GM18511 (cell line): ENCODE measurements around the gene PVALB.

Source experiments
- ATAC-seq: cut with Tn5 transposase; IDR thresholded peaks from one replicate; pipeline ENCODE4 v1.9.1; 2021; ENCODE audit warnings: mild to moderate bottlenecking, moderate library complexity; ENCODE audit not compliant: unreplicated experiment

Gene PVALB

DNA sequence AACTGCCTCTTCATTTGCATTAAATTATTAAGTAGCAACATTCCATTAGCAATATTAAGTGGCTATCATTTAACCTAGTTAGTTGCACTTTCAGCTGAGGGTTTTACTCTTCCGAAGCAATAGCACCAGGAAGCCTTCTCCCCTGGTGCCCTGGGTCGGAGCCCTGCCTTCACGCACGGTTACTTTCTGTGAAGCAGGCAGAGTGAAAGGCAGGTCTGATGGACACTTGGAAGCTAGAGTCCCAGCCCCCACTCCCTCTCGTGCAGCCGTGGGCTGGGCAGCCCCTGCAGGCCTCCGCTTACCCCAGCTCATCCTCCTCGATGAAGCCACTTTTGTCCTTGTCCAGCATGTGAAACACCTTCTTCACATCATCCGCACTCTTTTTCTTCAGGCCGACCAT lies 2.0 kb downstream of the PVALB start:
- no peak for ATAC-seq

DNA sequence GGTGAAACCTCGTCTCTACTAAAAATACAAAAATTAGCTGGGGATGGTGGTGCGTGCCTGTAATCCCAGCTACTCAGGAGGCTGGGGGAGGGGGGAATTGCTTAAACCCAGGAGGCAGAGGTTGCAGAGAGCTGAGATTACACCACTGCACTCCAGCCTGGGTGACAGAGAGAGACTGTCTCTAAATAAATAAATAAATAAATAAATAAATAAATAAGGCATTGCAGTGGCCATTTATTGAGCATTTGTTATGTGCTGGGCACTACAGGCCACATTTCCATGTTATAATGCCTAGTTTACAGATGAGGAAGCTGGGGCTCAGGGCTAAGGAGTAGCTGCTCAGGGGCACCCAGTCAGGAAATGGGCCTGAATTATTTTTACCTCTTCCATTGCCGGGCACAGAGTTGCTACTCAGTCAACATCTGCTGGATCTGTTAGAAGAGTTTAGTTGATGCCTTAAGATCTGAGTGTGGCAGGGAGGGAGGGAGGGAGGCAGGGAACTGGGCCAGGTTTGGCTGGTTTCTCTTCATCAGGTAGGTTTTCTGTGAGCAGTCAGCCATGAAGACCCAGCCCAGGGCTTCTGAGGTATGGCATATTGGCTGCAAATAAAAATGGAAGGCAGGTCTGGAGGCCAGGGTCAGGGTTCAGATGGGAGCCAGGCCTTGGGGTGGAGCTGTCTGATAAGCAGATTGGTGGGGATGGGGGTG lies 5.6 kb downstream of the PVALB start:
- ATAC-seq, result no peak

DNA sequence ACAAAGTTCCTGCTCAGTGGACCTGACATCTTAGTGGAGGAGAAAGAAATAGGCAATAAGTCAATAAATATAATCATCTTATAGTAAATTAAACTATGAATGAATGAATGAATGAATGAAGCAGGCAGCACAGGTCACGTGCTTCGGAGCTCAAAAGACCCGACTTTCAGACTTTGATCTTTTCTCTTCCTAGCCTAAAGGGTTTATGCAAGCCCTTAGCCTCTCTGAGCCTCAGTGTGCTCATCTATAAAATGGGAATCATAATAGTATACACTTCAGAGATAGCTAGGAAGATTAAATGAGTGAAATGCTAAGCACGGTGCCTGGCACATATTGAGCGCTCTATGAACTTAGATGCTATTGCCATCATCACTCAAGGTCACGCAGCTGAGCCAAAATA lies 7.5 kb downstream of the PVALB start:
- ATAC-seq, result no peak

DNA sequence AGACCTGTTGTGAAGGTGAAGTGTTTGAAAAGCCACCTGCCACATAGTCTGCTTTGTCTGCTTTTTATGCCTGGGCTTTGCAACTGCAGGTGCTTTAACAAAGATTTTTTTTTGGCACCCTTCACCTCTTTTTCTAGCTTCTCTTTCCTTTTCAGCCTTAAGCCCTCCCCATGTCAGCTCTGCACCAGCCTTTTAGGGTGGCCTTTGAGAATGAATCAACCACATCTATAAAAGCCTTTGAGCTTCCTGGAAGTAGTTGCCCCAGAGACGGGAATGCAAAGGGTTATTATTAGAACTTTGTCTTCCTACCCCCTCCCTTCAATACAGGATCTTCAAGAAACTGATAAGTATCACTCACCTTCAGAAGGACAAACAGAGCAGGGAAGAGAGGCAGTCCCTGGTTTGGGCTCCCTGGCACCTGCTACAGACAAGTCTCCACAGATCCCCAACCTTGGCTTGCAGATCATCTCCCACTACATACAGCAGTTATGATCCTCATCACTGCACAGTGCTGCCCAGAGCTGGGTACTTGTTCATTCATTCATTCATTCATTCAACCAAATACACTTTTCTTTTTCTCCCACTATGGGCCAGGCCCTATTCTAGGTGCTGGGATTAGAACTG lies 8.0 kb downstream of the PVALB start:
- ATAC-seq, result no peak

DNA sequence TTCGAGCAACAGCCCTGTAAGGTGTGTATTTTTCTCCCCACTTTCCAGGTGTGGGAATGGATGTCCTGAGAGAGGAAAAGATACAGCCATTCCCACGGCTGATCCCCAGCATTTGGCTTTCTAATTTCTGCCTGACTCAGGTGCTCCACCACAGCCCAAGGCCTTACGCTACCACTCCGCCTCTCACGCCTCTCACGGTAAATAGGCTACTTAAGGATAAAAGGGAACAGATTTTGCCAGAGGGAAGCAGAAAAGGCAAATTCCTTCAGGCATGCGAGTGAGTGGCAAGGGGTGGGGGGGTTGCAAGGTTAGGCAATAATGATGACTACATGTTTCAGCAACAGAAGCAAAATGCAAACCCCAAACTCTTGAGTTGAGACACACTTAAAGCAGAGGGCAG lies 9.2 kb downstream of the PVALB start:
- no peak for ATAC-seq

DNA sequence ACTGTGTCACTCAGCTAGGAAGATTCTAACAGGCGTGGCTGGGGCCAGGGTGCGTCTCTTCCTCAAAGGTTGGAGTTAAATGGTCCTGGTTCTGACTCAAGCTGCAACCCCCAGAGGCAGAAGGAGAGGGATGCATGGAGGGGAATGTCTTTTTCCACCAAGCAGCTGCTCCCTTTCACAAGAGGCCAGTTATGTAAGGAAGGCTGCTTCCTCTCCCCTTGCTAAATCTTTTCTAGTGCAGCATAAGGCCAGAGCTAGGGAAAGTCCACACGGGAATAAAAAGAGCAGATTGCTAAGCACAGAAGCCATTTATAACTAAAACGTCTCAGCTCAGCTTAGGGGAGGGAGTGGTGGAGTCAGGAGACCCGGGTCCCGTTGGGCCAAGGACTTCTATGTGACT lies 10.0 kb downstream of the PVALB start:
- no peak for ATAC-seq

DNA sequence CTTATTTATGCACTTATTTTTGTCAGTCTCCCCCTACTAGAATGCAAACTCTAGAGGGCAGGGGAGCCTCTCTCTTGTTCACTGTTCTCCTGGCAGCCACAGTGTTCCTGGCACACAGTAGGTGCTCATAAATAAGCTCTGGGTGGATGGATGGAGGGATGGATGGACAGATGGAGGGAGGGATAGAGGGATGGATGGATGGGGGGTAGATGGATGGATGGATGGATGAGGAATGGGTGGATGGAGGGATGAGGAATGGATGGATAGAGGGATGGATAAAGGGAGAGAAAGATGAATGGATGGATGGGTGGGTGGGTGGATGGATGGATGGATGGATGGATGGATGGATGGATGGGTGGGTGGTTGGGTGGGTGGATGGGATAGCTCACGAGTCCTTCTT lies 13.5 kb downstream of the PVALB start:
- no peak for ATAC-seq

DNA sequence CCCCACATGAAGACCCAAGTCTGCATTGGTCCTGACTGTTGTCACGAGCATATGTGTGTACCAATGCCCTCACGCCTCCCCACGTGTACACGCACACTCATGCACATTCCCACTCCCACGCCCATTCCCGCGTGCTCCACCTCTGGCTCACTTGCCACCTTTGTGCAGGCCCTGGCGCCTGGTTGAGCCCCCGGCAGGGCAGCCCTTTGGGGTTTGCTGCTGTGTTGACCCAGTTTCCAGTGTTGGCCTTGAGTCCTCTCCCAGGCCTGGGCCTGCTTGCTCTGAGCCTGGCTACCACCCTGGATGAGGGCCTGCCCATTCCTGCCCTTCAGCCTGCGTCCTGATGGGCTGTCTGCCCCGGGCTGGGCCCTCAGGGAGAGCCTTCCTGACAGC lies 18.2 kb downstream of the PVALB start:
- no peak for ATAC-seq

DNA sequence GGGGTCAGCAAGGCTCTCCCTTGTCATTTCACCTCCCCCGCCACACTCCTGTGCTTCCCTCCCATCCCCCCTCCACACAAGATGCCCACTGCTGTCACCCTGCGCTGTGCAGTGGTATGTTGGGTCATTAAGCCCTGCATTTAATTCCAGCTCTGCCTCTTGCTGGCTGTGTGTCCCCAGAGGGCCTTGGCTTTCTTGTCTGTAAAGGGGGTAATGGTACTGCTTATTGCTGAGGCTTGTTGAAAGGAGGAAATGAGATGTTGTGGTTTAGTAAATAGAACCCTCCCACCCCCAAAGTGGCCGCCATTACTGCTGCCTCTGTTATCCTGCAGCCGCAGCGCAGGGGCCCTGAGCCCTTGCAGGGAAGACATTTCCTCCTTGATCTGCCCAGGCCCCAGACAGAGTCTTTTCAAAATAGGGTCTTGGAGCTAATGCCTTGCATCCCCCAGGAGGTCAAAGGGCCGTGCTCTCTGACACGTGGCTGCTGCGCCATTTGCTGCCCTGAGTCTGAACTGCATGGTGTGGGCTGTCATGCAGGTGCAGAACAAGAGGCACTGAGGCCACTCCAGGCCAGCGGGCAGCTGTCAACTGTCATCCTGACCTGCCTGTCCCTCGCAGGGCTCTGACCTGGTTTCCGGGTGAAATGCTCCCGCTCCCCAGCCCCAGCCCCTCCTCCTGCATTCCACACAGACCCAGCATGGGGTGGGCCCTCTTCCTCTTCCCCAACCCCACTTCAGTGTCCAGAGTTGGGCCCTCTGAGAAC lies 18.7 kb downstream of the PVALB start:
- ATAC-seq, result no peak

DNA sequence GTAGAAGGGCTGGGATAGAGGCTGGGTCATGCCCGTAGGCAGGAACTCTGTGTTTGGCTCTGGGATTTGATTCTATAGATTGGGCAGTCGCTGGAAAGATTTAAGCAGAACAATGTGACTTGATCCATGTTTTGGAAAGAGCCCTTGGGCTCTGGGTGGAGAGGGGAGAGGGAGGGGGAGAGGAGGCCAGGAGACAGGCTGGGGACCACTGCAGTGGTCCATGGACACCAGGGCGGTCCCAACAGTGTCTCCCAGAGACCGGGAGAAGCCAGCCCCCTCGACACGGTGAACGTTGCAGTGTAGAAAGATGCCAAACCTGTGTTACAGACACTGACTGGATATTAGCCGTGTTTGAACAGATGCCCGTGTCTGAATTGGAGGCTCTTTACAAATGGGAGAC lies 19.5 kb downstream of the PVALB start:
- ATAC-seq, result no peak

DNA sequence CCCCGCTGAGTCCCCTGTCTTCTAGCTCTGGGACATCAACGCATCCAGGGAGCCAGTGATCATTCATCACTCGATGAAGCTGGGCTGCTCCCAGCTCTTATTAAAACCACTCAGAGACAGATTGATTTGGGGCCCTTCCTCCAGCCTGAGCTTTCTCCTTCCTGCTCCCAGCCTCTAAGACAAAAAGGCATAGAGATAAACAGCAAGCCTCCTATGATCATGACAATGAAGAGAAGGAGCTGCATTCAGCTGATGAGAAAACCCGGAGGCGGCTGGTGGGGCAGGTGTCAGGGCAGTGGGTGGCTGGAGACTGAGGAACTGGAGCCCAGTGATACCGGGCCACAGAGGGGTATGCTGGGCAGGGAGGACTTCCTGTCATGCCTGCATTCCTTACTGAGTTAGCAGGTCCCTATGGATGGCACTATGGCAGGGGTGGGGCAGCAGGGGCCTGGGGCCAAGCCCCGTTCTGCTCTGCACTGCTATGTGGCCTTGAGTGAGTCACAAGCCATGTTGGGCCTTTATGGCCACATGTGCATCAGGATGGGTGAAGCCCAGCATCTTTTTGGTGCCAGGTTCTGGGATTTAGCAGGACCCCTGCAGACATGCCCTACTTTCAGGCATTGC lies 20.2 kb downstream of the PVALB start:
- ATAC-seq, result no peak

DNA sequence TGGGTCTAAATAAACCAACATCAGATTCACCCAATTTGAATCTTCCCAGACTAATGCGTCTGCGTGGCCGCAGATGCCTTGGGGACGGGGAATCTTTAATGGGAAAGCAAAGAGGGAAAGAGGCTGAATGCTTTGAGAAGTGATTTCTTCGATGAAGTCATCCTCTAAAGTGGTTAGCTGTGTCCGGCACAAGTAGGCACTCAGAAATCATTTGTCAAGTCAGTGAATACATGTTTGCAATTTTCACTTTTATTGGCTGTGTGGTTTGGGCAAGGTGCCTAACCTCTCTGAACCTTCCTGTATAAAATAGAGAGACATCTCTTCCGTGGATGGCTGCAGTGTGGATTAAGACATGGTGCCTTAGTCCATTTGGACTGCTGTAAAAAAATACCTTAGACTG lies 21.2 kb downstream of the PVALB start:
- ATAC-seq, result no peak

DNA sequence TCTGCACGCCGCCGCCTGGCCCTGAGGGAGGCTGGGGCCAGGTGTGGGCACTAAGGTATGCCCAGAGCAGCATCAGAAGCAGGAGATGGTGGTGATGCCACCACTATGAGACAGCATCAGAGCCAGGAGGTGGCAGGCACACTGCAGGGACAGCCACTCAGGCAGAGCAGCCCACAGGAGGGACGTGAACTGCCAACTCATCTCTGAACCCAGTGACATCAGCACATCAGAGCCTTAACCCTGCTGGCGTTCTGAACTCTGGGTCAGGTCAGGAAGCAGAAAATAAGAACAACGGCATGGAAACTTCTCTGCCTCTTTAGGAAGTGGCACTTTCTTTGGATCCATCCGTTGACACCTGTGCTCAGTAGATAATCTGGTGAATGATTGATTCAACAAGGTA lies 26.2 kb downstream of the PVALB start:
- no peak for ATAC-seq

DNA sequence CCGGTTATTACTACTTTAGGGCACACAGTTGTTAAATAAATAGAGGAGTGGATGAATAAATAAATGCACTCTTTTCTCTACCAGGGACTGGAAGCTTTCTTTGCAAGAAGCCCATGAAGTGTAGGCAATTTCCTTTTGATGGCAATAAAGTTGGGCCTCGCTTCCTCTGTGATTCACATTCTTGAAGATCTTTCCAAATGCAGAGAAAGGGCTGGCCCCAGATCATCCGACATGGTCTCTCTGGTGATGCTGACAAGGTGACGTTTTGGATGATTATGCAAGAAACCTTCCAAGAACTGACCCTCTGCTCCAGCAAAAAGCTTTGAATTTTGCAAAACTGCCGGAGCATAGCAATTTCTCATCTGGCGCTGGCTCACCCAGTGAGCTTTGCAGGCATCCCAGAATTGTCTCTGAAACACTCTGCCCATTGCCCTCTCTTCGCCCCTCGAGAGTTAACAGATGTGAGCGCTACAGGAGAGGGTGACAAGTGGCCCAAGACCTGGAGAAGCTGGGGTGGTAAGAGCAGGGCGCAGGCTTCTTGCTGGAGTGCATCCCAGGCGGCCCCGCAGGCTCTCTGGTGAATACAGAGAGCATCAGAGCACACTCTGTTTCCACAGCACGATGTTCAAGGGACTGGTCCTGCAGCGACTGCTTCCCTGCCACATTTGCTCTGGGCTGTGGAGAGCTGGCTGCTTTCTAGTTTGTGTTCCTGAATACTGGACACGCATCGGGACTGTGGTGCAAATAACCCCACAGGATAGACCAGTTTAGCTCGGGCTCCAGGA lies 29.4 kb downstream of the PVALB start:
- no peak for ATAC-seq

DNA sequence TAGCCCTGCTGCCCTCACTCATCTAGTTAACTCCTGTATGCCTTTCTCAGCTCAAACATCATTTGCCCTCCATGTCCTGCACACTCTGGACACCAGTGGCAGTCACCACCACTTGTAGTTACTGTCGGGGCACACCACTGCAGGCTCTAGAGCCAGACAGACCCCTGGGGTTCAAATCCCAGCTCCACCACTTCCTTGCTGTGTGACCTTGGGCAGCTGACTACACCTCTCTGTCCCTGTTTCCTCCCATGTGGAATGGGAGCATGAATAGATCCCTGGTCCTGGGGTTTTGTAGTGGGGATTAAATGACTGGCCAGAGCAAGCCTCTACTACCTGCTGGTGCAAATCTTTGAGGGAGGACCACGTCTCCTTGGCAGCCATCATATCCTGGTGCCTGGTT lies 33.1 kb downstream of the PVALB start:
- no peak for ATAC-seq

DNA sequence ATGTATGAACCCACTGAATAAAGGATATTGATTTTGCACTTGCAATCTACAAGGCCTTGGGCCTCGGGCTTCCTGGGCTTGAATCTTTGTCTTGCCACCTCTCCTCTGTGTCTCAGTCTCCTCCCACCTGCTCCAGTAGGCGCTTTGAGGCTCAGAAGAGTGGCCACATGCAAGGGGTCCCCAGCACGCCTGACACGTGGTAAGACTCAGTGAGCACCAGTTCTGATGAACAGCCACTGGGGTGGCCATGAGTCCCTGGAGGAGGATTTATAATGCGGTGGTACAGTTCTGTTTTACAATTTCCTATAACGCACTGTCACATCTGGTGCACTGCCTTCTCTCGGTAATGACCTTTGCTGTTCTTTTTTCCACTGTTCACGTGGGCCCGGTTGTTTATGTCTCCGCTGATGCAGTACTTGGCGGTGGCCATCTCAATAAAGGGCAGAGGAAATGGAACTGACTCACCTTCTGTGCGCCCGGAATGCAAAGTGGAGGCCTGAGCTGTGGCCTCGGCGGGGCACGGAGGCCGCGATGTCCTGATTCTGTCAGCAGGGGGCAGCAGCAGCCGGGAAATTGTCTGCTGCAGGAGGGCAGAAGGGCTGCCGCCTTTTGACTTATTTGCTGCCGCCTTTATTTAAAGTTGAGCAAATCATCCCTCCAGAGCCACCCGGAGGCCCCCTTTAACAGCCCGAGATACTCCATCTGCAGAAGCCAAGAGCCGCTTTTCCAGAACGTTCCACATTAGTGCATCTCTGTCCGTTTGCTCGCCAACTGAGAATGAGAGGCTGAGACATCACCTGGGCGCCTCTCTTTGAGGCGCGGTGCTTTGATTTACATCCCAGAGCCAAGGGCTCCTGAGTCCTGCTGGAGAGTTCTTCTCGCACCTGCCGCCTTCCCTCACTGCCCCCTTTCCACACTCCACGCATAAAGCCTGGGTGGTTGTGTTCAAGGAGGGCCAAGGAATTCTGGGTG lies 34.9 kb downstream of the PVALB start:
- ATAC-seq, result no peak

DNA sequence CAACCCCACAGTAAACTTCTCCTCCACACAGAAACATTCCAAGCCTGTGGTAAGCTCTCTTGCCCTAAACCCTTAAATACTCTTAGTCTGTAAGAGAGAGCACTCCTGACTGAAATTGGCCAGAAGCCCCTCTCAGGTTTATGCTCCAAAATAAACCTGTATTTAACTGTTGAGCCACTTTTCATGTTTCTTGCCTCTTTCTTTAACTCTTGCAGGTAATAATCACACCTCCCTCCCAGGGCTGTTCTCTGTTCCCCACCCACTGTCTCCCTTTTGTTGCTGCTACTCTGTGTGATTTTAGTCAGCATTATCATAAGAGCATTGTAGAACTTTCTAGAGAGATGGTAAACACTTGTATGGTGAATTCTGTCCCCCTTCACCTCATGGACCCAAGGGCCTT lies 38.8 kb downstream of the PVALB start:
- ATAC-seq, result no peak

DNA sequence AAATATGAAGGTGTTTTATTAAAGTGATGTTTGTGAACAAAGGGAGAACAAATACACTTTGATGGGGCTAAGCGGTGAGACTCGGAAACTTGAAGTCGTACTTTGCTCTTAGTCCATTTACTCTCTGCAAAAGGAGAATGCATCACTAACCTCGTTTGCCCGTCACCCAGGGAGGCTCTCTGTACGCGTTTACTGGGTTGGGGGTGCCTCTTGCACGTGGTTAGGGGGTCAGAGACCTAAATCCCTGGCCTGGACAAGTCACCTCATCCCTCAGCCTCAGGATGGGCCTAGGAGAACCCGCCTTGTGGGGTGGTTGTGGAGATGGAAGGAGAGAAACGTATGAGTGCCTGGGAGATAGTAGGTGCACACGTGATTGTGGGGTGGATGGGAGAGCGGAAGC lies 40.1 kb downstream of the PVALB start:
- ATAC-seq, result no peak

DNA sequence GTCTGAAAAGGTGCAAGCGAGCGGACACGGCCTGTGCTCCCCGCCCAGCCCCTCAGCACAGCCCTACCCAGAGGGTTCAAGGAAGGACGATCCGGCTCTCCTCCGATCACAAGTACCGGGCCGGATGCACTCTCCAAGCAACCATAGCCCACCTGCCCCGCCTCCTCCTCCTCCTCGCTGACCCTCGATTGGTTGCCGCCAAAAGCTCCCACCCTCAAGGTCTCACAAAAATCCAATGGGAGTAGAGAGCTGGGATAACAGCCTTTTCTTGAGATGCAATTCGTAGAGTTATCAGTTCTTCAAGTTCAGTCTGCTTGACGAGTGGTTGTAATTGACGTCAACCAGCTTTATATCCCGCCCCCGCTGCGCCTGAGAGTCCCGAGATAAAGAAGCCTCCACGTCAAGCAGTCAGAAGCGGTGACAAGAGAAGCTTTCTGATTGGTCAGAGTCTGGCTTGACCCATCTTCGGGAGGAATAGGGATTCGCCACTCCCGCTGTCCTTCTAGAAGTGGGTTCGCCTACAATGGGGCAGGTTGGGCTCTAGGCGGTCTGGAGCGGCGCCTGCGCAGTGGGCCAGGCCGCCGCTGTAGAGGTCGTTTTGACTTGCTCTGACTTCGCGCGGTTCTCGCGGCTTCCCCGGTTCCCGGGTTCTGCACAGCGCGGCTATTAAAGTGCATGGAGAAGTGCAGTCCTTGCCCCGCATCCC lies 40.7 kb downstream of the PVALB start, which contains the start of gene IFT27:
IFT27 (minus strand) TSS at position 156 of the 706 bp plus-strand sequence. CDS start 412 bp downstream, outside the sequence.
- peak; percentile 92 for ATAC-seq
